Measurements from ENCODE around the gene ACP1.

Gene ACP1

GRCh38 chr2:248724-249123, 16.0 kb upstream of the ACP1 start:
- Histone ChIP-seq H3K27ac (ENCODE audit: low read depth, low read length) (no peak overlapping the region), H3K36me3 (ENCODE audit: control insufficient read depth, low read length) (no peaks in the 10 kb centered on the region; the same call in 1 of the 2 replicates), H4K20me1 (ENCODE audit: control insufficient read depth, insufficient read depth, low read depth, low read length) (no peaks in the 10 kb centered on the region), H3K9me3 (ENCODE audit: control insufficient read depth, insufficient read depth, low read length) (no peaks in the 10 kb centered on the region), H3K27me3 (ENCODE audit: control insufficient read depth, low read length) (no peaks in the 10 kb centered on the region), H3K4me3 (ENCODE audit: low read length) (no peak overlapping the region), H3K9me2 (replicated peaks; ENCODE audit: control insufficient read depth, low read length) (no peaks in the 10 kb centered on the region), H3K79me2 (ENCODE audit: control insufficient read depth, low read length) (no peaks in the 10 kb centered on the region), H3K4me1 (ENCODE audit: control insufficient read depth, low read length) (no peaks in the 10 kb centered on the region), H3K4me2 (ENCODE audit: low read length) (no peak overlapping the region), H3F3A (ENCODE audit: control insufficient read depth, insufficient read depth) (no peaks in the 10 kb centered on the region)
- TF ChIP-seq CTCF (IDR thresholded peaks at IDR 0.05; ENCODE audit: low read depth, low read length, poor library complexity, severe bottlenecking) (no peak), EZH2phosphoT487 (IDR thresholded peaks at IDR 0.05; ENCODE audit: borderline replicate concordance, low read length) (no peak)

GRCh38 chr2:249538-250042, 15.2 kb upstream of the ACP1 start:
- Histone ChIP-seq H3K79me2 (ENCODE audit: control insufficient read depth, low read length) (no peaks in the 10 kb centered on the region), H3K4me3 (ENCODE audit: low read length) (no peak overlapping the region), H3F3A (ENCODE audit: control insufficient read depth, insufficient read depth) (no peaks in the 10 kb centered on the region), H4K20me1 (ENCODE audit: control insufficient read depth, insufficient read depth, low read depth, low read length) (no peaks in the 10 kb centered on the region), H3K4me2 (ENCODE audit: low read length) (no peak overlapping the region), H3K27me3 (ENCODE audit: control insufficient read depth, low read length) (no peaks in the 10 kb centered on the region), H3K4me1 (ENCODE audit: control insufficient read depth, low read length) (no peaks in the 10 kb centered on the region), H3K36me3 (ENCODE audit: control insufficient read depth, low read length) (no peaks in the 10 kb centered on the region; the same call in 1 of the 2 replicates), H3K9me2 (replicated peaks; ENCODE audit: control insufficient read depth, low read length) (no peaks in the 10 kb centered on the region), H3K27ac (ENCODE audit: low read depth, low read length) (no peak overlapping the region), H3K9me3 (ENCODE audit: control insufficient read depth, insufficient read depth, low read length) (no peaks in the 10 kb centered on the region)
- TF ChIP-seq EZH2phosphoT487 (IDR thresholded peaks at IDR 0.05; ENCODE audit: borderline replicate concordance, low read length): no peak
- no peak for TF ChIP-seq CTCF (IDR thresholded peaks at IDR 0.05; ENCODE audit: low read depth, low read length, poor library complexity, severe bottlenecking)

- no peak overlapping the region for H3K4me3 ChIP-seq (ENCODE audit: low read length)
- no peak for TF ChIP-seq CTCF (IDR thresholded peaks at IDR 0.05; ENCODE audit: low read depth, low read length, poor library complexity, severe bottlenecking)
- TF ChIP-seq EZH2phosphoT487 (IDR thresholded peaks at IDR 0.05; ENCODE audit: borderline replicate concordance, low read length): no peak
- H3K4me2 ChIP-seq (ENCODE audit: low read length): no peak overlapping the region
Observed at GRCh38 chr2:252001-252602, 12.6 kb upstream of the ACP1 start.

More at GRCh38 chr2:252001-252602, 12.6 kb upstream of the ACP1 start:
- Histone ChIP-seq H3F3A (ENCODE audit: control insufficient read depth, insufficient read depth) (no peaks in the 10 kb centered on the region), H4K20me1 (ENCODE audit: control insufficient read depth, insufficient read depth, low read depth, low read length) (no peaks in the 10 kb centered on the region), H3K79me2 (ENCODE audit: control insufficient read depth, low read length) (no peaks in the 10 kb centered on the region), H3K9me3 (ENCODE audit: control insufficient read depth, insufficient read depth, low read length) (no peaks in the 10 kb centered on the region), H3K9me2 (replicated peaks; ENCODE audit: control insufficient read depth, low read length) (no peaks in the 10 kb centered on the region), H3K27me3 (ENCODE audit: control insufficient read depth, low read length) (no peaks in the 10 kb centered on the region), H3K27ac (ENCODE audit: low read depth, low read length) (no peak overlapping the region), H3K4me1 (ENCODE audit: control insufficient read depth, low read length) (no peaks in the 10 kb centered on the region), H3K36me3 (ENCODE audit: control insufficient read depth, low read length) (no peaks in the 10 kb centered on the region; the same call in 1 of the 2 replicates)

Measured in DOHH2 (cell line).